GM12872 (cell line): ENCODE measurements around the gene ZFX.

Experiments used
- CTCF ChIP-seq: IDR thresholded peaks from 3 replicates; pipeline ENCODE4 v1.5.1; 2011; ENCODE audit warnings: low read depth, mild to moderate bottlenecking, low read length, moderate library complexity; ENCODE audit not compliant: insufficient read depth

Gene ZFX

GRCh38 chrX:24204331-24204730 lies 54.8 kb downstream of the ZFX start:
- TF ChIP-seq CTCF = no peak

GRCh38 chrX:24204958-24205357 lies 55.4 kb downstream of the ZFX start:
- no peak for TF ChIP-seq CTCF

- TF ChIP-seq CTCF = no peak
These were observed 58.3 kb downstream of the ZFX start for GRCh38 chrX:24207826-24208225.

GRCh38 chrX:24208496-24209240 lies 59.1 kb downstream of the ZFX start:
- TF ChIP-seq CTCF = no peak

- no peak for TF ChIP-seq CTCF
These were observed 60.7 kb downstream of the ZFX start for GRCh38 chrX:24210190-24210589.

GRCh38 chrX:24214568-24214967 lies 65.0 kb downstream of the ZFX start:
- TF ChIP-seq CTCF = no peak

- TF ChIP-seq CTCF = no peak
These were observed 65.7 kb downstream of the ZFX start for GRCh38 chrX:24215272-24215671.
